Stimulated activated CD8-positive, alpha-beta memory T cell treated with anti-CD3 and anti-CD28 coated beads, Interleukin-2, amount 100 ng/mL, for 48 hours (primary cell): Measurements from ENCODE around the gene USP53.
"Not testable (repeated sequence)": the region's sequence is repeated elsewhere in the genome, so short reads cannot be mapped to it uniquely, and the experiment has no call there.

ENCODE experiments used
- DNase-seq, 2 donors: peaks; one replicate each; pipeline ENCODE4 v3.0.0-alpha.2; 2020; ENCODE audit warnings: low read depth in 2 of 2

The USP53 gene

GRCh38 chr4:119271361-119272085 is 59.0 kb downstream of the USP53 start:
- no peak for DNase-seq

GRCh38 chr4:119279541-119279940 is 67.0 kb downstream of the USP53 start:
- not testable (repeated sequence) for DNase-seq

- not testable (repeated sequence) for DNase-seq
These were observed 67.4 kb downstream of the USP53 start for GRCh38 chr4:119279945-119280344.

GRCh38 chr4:119281393-119281792 is 68.9 kb downstream of the USP53 start:
- DNase-seq: no peak

- no peak for DNase-seq
These were observed 72.6 kb downstream of the USP53 start for GRCh38 chr4:119284876-119285780.

- no peak for DNase-seq
These were observed 74.0 kb downstream of the USP53 start for GRCh38 chr4:119286377-119287002.

- no peak for DNase-seq
These were observed 76.8 kb downstream of the USP53 start for GRCh38 chr4:119289313-119289712.

- DNase-seq: no peak
These were observed 78.1 kb downstream of the USP53 start for GRCh38 chr4:119290598-119290997.

- no peak for DNase-seq
These were observed 83.8 kb downstream of the USP53 start for GRCh38 chr4:119296356-119296755.

GRCh38 chr4:119297795-119298194 is 85.3 kb downstream of the USP53 start:
- no peak for DNase-seq

- no peak for DNase-seq
These were observed 86.8 kb downstream of the USP53 start for GRCh38 chr4:119299260-119299671.

GRCh38 chr4:119299741-119300100 is 87.2 kb downstream of the USP53 start:
- DNase-seq: no peak

- DNase-seq: peak; percentile 90 to 94
These were observed 87.8 kb downstream of the USP53 start for GRCh38 chr4:119300101-119300978.

GRCh38 chr4:119302073-119302832 is 89.7 kb downstream of the USP53 start:
- no peak for DNase-seq

- DNase-seq: no peak
These were observed 91.2 kb downstream of the USP53 start for GRCh38 chr4:119303587-119304305.

- DNase-seq: no peak
These were observed 91.9 kb downstream of the USP53 start for GRCh38 chr4:119304431-119304830.

GRCh38 chr4:119307606-119308005 is 95.1 kb downstream of the USP53 start:
- DNase-seq: no peak

GRCh38 chr4:119310826-119311225 is 98.3 kb downstream of the USP53 start:
- no peak for DNase-seq

- no peak for DNase-seq
These were observed 100.7 kb downstream of the USP53 start for GRCh38 chr4:119313237-119313636.

GRCh38 chr4:119314356-119314755 is 101.8 kb downstream of the USP53 start:
- DNase-seq: no peak
